ENCODE measurements around the gene SAMD4B. TPM values are rescaled to one million over a fixed set of nuclear protein-coding genes. Genes with fewer than 3 reads are reported as not detected.

The SAMD4B gene
- total RNA-seq, 4 donors from 2014 or later = 55.9 to 87.7 (median 73.2) TPM

DNA sequence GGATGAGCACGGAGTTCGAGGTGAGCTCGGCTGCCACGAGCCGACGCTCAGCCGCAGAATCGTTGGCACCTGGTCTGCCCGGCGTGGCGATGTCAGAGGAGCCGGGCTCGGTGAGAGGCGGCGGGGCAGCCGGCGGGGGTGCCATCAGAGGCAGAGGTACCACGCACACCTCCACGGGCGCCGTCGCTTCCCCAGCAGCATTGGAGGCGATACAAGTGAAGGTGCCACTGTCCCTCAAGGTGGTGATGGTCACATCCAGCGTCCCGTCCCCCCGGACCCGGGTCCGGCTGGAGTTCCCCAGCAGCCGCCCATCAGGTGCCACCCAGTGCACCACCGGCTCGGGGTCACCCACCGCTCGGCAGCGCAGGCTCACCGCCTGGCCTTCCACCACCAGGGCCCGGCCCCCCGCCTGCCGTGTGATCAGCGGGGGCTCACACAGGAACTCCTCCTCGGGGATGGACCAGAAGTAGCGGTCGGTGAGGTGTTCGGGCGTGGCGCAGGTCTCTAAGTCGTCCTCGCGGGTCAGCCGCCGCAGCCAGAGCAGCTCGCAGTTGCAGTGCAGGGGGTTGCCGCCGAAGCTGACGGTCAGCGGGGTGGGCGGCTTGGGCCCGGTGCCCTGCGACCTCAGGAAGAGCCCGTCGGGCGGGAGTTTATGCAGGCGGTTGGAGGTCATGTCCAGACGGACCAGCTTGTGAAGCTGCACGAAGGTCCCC, 28.0 kb upstream of the SAMD4B start:
- no peak for DNase-seq (ENCODE audit: low spot score)
- no peak for TF ChIP-seq CTCF (IDR thresholded peaks at IDR 0.05)
- ATAC-seq (ENCODE audit: low FRiP score) = no peak

DNA sequence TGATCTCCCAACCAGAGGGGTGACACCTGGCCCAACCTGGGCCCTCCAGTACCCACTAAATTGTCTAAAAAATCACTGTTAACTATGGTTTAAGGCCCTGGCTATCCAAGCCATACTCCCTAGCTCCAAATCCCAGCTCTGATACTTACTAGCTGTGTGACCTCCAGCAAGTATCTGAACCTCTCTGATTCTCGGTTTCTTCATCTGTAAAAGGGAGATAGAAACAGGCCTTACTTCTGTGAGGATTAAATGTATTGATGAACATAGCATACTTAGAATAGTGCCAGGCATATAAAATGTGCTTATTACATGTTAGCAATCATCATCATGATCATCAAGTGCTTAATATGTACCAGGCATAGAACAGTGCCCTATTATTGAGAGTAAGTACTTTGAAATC, 26.3 kb upstream of the SAMD4B start:
- TF ChIP-seq CTCF (IDR thresholded peaks at IDR 0.05) = no peak
- DNase-seq (ENCODE audit: low spot score) = no peak
- ATAC-seq (ENCODE audit: low FRiP score) = no peak

- ATAC-seq (ENCODE audit: low FRiP score) (no peak), DNase-seq (ENCODE audit: low spot score) (no peak)
- no peak for TF ChIP-seq CTCF (IDR thresholded peaks at IDR 0.05)
These were observed 25.4 kb upstream of the SAMD4B start for GRCh38 chr19:39316627-39317321.

GRCh38 chr19:39317476-39317875, 24.7 kb upstream of the SAMD4B start:
- ATAC-seq (ENCODE audit: low FRiP score) = no peak
- no peak for DNase-seq (ENCODE audit: low spot score)
- no peak for TF ChIP-seq CTCF (IDR thresholded peaks at IDR 0.05)

- no peak for TF ChIP-seq CTCF (IDR thresholded peaks at IDR 0.05)
- no peak for ATAC-seq (ENCODE audit: low FRiP score)
- DNase-seq (ENCODE audit: low spot score) = no peak
These were observed 24.1 kb upstream of the SAMD4B start for GRCh38 chr19:39318071-39318470.

DNA sequence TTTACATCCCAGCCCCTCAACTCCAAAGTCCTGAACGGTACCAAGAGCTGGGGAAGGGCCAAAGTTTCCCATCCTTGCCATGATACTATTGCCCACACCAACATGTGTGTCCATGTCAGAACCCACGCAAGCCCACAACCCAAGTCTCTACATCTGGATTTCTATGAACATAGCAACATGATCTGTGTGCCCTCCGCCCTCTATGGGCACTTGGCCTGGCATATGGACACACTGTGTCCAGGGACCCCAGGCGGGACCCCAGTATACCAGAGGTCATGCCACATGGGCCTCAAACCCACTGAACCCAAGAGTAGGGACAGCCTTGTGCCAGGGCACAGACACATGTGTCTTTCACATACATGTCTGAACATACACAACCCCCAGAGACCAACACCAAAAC, 23.5 kb upstream of the SAMD4B start:
- ATAC-seq (ENCODE audit: low FRiP score) (no peak), DNase-seq (ENCODE audit: low spot score) (no peak)
- no peak for TF ChIP-seq CTCF (IDR thresholded peaks at IDR 0.05)

All from omental fat pad (tissue), 4 donors.